Neural progenitor cell (in vitro differentiated cells): ENCODE measurements around the gene CREB5. TPM values are rescaled to one million over a fixed set of nuclear protein-coding genes. Genes with fewer than 3 reads are reported as not detected.

Experiments
- DNase-seq: peaks from one replicate; pipeline ENCODE4 v3.0.0-alpha.2; 2016; ENCODE audit warnings: low spot score
- H2AFZ ChIP-seq: fragments of 200-600 bp; sonication (generic); replicated peaks from 2 replicates; pipeline ENCODE4 v1.6.1; 2016; ENCODE audit warnings: antibody characterized with exemption
- H3F3A ChIP-seq: fragments of 200-600 bp; sonication (generic); 2 replicates; pipeline ENCODE4 v1.6.1; 2016; ENCODE audit warnings: antibody characterized with exemption, low read depth
- H3K27ac ChIP-seq: fragments of 200-600 bp; sonication (generic); 2 replicates; pipeline ENCODE4 v1.5.1; 2016; ENCODE audit warnings: mild to moderate bottlenecking
- H3K27me3 ChIP-seq: fragments of 200-600 bp; sonication (generic); 2 replicates; pipeline ENCODE4 v1.6.1; 2016; ENCODE audit warnings: mild to moderate bottlenecking, moderate library complexity
- H3K36me3 ChIP-seq: fragments of 200-600 bp; sonication (generic); 2 replicates; pipeline ENCODE4 v1.5.1; 2016
- H3K4me1 ChIP-seq: fragments of 200-600 bp; sonication (generic); 2 replicates; pipeline ENCODE4 v1.6.1; 2016; ENCODE audit warnings: mixed run types
- H3K4me2 ChIP-seq: fragments of 200-600 bp; sonication (generic); 2 replicates; pipeline ENCODE4 v1.6.1; 2016
- H3K4me3 ChIP-seq: fragments of 200-600 bp; sonication (generic); 2 replicates; pipeline ENCODE4 v1.5.1; 2016
- H3K79me2 ChIP-seq: fragments of 200-600 bp; sonication (generic); 2 replicates; pipeline ENCODE4 v1.6.1; 2016; ENCODE audit warnings: low read depth
- H3K9ac ChIP-seq: fragments of 200-600 bp; sonication (generic); 2 replicates; pipeline ENCODE4 v1.6.1; 2016
- H3K9me3 ChIP-seq: fragments of 200-600 bp; sonication (generic); 2 replicates; pipeline ENCODE4 v1.5.1; 2016; ENCODE audit warnings: low read depth
- H4K20me1 ChIP-seq: fragments of 200-600 bp; sonication (generic); 2 replicates; pipeline ENCODE4 v1.6.1; 2016; ENCODE audit warnings: low read depth
- H3K27ac Mint-ChIP-seq: 3 replicates; pipeline ENCODE4 v1.8.0; 2021; ENCODE audit warnings: mixed read lengths
- H3K27me3 Mint-ChIP-seq: 2 replicates; pipeline ENCODE4 v1.8.0; 2022; ENCODE audit warnings: low read depth, mild to moderate bottlenecking, inconsistent platforms, moderate library complexity, mixed read lengths; ENCODE audit not compliant: insufficient read depth
- H3K36me3 Mint-ChIP-seq: 3 replicates; pipeline ENCODE4 v1.8.0; 2021; ENCODE audit warnings: mixed read lengths
- H3K4me1 Mint-ChIP-seq: 3 replicates; pipeline ENCODE4 v1.8.0; 2021; ENCODE audit warnings: mixed read lengths
- H3K4me3 Mint-ChIP-seq: 3 replicates; pipeline ENCODE4 v1.8.0; 2021; ENCODE audit warnings: mild to moderate bottlenecking, moderate library complexity, mixed read lengths
- H3K9me3 Mint-ChIP-seq: 3 replicates; pipeline ENCODE4 v1.8.0; 2020; ENCODE audit warnings: mixed read lengths
- EZH2 ChIP-seq: fragments of 200-600 bp; sonication (generic); IDR thresholded peaks from 2 replicates; pipeline ENCODE4 v1.6.1; 2017; ENCODE audit warnings: antibody characterized with exemption, mild to moderate bottlenecking, moderate library complexity
- EZH2phosphoT487 ChIP-seq: fragments of 200-600 bp; sonication (generic); IDR thresholded peaks from 2 replicates; pipeline ENCODE4 v1.6.1; 2017; ENCODE audit warnings: antibody characterized with exemption
- total RNA-seq: library from RNA; depleted of rRNA; stranded (reverse); fragments of >200 nt; gene quantifications from 2 replicates; pipeline ENCODE4 v1.2.3, GENCODE V29; 2015; ENCODE audit warnings: low replicate concordance
- TF ChIP-seq, protein P1 (sequence below): fragments of 200-600 bp; sonication (generic); IDR thresholded peaks from 2 replicates; pipeline ENCODE4 v1.5.1; 2017; ENCODE audit warnings: antibody characterized with exemption, mild to moderate bottlenecking

CREB5 gene
- total RNA-seq, 1 donor from 2014 or later = 1.2 TPM

GRCh38 chr7:28556025-28556424 lies 143.7 kb downstream of the CREB5 start:
- Histone ChIP-seq H3K4me2 (no peak overlapping the region), H3K27ac (no peak overlapping the region), H3K9ac (no peak overlapping the region), H3K36me3 (no peaks in the 10 kb centered on the region), H3K4me3 (no peak overlapping the region), H4K20me1 (no peaks in the 10 kb centered on the region), H3K9me3 (no peaks in the 10 kb centered on the region), H2AFZ (no peak overlapping the region), H3K27me3 (no peaks in the 10 kb centered on the region), H3K4me1 (no peaks in the 10 kb centered on the region), H3K79me2 (no peaks in the 10 kb centered on the region), H3F3A (no peaks in the 10 kb centered on the region)
- no peak for DNase-seq
- TF ChIP-seq EZH2phosphoT487 (no peak), EZH2 (no peak)
- TF ChIP-seq, protein P1, sequence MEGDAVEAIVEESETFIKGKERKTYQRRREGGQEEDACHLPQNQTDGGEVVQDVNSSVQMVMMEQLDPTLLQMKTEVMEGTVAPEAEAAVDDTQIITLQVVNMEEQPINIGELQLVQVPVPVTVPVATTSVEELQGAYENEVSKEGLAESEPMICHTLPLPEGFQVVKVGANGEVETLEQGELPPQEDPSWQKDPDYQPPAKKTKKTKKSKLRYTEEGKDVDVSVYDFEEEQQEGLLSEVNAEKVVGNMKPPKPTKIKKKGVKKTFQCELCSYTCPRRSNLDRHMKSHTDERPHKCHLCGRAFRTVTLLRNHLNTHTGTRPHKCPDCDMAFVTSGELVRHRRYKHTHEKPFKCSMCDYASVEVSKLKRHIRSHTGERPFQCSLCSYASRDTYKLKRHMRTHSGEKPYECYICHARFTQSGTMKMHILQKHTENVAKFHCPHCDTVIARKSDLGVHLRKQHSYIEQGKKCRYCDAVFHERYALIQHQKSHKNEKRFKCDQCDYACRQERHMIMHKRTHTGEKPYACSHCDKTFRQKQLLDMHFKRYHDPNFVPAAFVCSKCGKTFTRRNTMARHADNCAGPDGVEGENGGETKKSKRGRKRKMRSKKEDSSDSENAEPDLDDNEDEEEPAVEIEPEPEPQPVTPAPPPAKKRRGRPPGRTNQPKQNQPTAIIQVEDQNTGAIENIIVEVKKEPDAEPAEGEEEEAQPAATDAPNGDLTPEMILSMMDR = no peak
- H3K4me3 Mint-ChIP-seq = no peak overlapping the region
- no peaks in the 10 kb centered on the region for H3K36me3 Mint-ChIP-seq
- H3K27ac Mint-ChIP-seq = no peak overlapping the region
- peaks cover 2% of the 10 kb centered on the region for H3K9me3 Mint-ChIP-seq
- H3K4me1 Mint-ChIP-seq = peaks cover 9% of the 10 kb centered on the region
- H3K27me3 Mint-ChIP-seq = no peaks in the 10 kb centered on the region

DNA sequence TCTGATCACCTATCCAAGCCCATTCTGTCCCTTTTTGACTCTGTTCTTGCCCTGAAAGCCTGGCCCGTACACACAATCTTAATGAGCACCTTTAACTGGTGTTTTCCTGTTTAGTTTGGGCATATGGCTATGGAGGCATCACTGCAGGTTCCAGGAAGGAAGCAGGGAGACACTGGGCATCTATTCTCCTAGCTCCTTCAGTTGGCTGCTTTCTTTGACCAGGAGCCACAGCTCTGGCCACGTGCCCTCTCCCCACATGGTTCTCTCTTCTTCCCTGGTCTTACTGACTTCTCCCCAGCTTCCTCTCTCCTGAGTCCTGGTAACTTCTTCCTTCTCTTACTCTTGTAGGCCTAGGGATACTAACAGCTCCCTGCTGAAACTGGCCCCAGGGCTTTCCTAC lies 144.4 kb downstream of the CREB5 start:
- no peaks in the 10 kb centered on the region for H3K36me3 ChIP-seq
- no peak overlapping the region for H3K4me3 Mint-ChIP-seq
- no peak overlapping the region for H2AFZ ChIP-seq
- no peaks in the 10 kb centered on the region for H3K27me3 Mint-ChIP-seq
- no peaks in the 10 kb centered on the region for H3K4me1 ChIP-seq
- H3K79me2 ChIP-seq = no peaks in the 10 kb centered on the region
- no peak for DNase-seq
- peaks cover 2% of the 10 kb centered on the region for H3K9me3 Mint-ChIP-seq
- H4K20me1 ChIP-seq = no peaks in the 10 kb centered on the region
- peaks cover 5% of the 10 kb centered on the region for H3K4me1 Mint-ChIP-seq
- no peak overlapping the region for H3K27ac ChIP-seq
- no peak overlapping the region for H3K27ac Mint-ChIP-seq
- no peak overlapping the region for H3K4me2 ChIP-seq
- no peaks in the 10 kb centered on the region for H3K9me3 ChIP-seq
- no peaks in the 10 kb centered on the region for H3K36me3 Mint-ChIP-seq
- TF ChIP-seq, protein P1 = no peak
- TF ChIP-seq EZH2phosphoT487 (no peak), EZH2 (no peak)
- H3K27me3 ChIP-seq = no peaks in the 10 kb centered on the region
- no peak overlapping the region for H3K9ac ChIP-seq
- no peak overlapping the region for H3K4me3 ChIP-seq
- H3F3A ChIP-seq = no peaks in the 10 kb centered on the region

- H3K27me3 Mint-ChIP-seq = no peaks in the 10 kb centered on the region
These were observed 145.9 kb downstream of the CREB5 start for GRCh38 chr7:28558236-28558635.

More at GRCh38 chr7:28558236-28558635, 145.9 kb downstream of the CREB5 start:
- Histone ChIP-seq H3K4me3 (no peak overlapping the region), H3K79me2 (no peaks in the 10 kb centered on the region), H3K4me2 (no peak overlapping the region), H2AFZ (no peak overlapping the region), H4K20me1 (no peaks in the 10 kb centered on the region), H3K27me3 (no peaks in the 10 kb centered on the region), H3K27ac (no peak overlapping the region), H3K9me3 (no peaks in the 10 kb centered on the region), H3K9ac (no peak overlapping the region), H3K36me3 (no peaks in the 10 kb centered on the region), H3K4me1 (no peaks in the 10 kb centered on the region), H3F3A (no peaks in the 10 kb centered on the region)
- Mint-ChIP-seq H3K9me3 (peaks cover 2% of the 10 kb centered on the region), H3K4me3 (no peak overlapping the region), H3K36me3 (no peaks in the 10 kb centered on the region), H3K27ac (no peak overlapping the region), H3K4me1 (no peaks in the 10 kb centered on the region)
- no peak for TF ChIP-seq EZH2phosphoT487
- no peak for TF ChIP-seq EZH2
- TF ChIP-seq, protein P1 = no peak
- no peak for DNase-seq
